OCI-LY7 (cell line): Measurements from ENCODE around the gene PACSIN2. TPM values are rescaled to one million over a fixed set of nuclear protein-coding genes. Genes with fewer than 3 reads are reported as not detected.

ENCODE experiments used
- BruUV-seq: library from RNA; stranded (reverse); fragments of 400-500 nt; replicated peaks from 2 replicates; lab custom pipeline; 2021; lab: Mats Ljungman, UMichigan
- CTCF ChIA-PET: fragments of 300-600 bp; sonication (Branson Sonifier 250); formaldehyde crosslinking; loops from one replicate; lab custom pipeline; 2022; ENCODE audit warnings: antibody characterized with exemption; ENCODE audit not compliant: unreplicated experiment; lab: Charles Lee
- POLR2A ChIA-PET: fragments of 300-600 bp; sonication (Branson Sonifier 250); formaldehyde crosslinking; loops from one replicate; lab custom pipeline; 2022; ENCODE audit warnings: antibody characterized with exemption; lab: Charles Lee
- DNase-seq: peaks from one replicate; pipeline ENCODE4 v3.0.0-alpha.2; 2015; ENCODE audit warnings: low spot score
- H2AFZ ChIP-seq: fragments of 200-600 bp; sonication (generic), shearing (Covaris generic); 2 replicates; pipeline ENCODE4 v1.6.1; 2014; ENCODE audit warnings: mild to moderate bottlenecking, antibody characterized with exemption, low read length, moderate library complexity
- H3K27ac ChIP-seq: fragments of 200-600 bp; sonication (generic); 2 replicates; pipeline ENCODE4 v1.5.1; 2014; ENCODE audit warnings: mixed run types, low read depth, mild to moderate bottlenecking, moderate library complexity, low read length, inconsistent platforms; ENCODE audit not compliant: poor library complexity, severe bottlenecking
- H3K36me3 ChIP-seq: fragments of 200-600 bp; sonication (generic); 2 replicates; pipeline ENCODE4 v1.6.1; 2014; ENCODE audit warnings: mild to moderate bottlenecking, antibody characterized with exemption, low read length, moderate library complexity, mixed read lengths; ENCODE audit not compliant: insufficient read depth
- H3K4me1 ChIP-seq: fragments of 200-600 bp; sonication (generic); 2 replicates; pipeline ENCODE4 v1.5.1; 2014; ENCODE audit warnings: mild to moderate bottlenecking, low read length; ENCODE audit not compliant: insufficient read depth, poor library complexity, severe bottlenecking
- H3K4me2 ChIP-seq: fragments of 200-600 bp; sonication (generic); 2 replicates; pipeline ENCODE4 v1.6.1; 2014; ENCODE audit warnings: mild to moderate bottlenecking, low read length
- H3K4me3 ChIP-seq: fragments of 200-600 bp; sonication (generic); 2 replicates; pipeline ENCODE4 v1.5.1; 2014; ENCODE audit warnings: mild to moderate bottlenecking, low read depth, low read length; ENCODE audit not compliant: poor library complexity, severe bottlenecking
- H3K79me2 ChIP-seq: fragments of 200-600 bp; sonication (generic); 2 replicates; pipeline ENCODE4 v1.6.1; 2016; ENCODE audit warnings: low read depth, mild to moderate bottlenecking, low read length, moderate library complexity, mixed read lengths; ENCODE audit not compliant: insufficient read depth
- H3K9me2 ChIP-seq: fragments of 200-600 bp; sonication (generic); 2 replicates; pipeline ENCODE4 v1.6.1; 2016; ENCODE audit warnings: mild to moderate bottlenecking, low read length, mixed read lengths; ENCODE audit not compliant: insufficient read depth
- H3K9me3 ChIP-seq: fragments of 200-600 bp; sonication (generic); 2 replicates; pipeline ENCODE4 v1.6.1; 2014; ENCODE audit warnings: mild to moderate bottlenecking, mixed run types, low read length, mixed read lengths
- H4K20me1 ChIP-seq: fragments of 200-600 bp; sonication (generic); 2 replicates; pipeline ENCODE4 v1.6.1; 2014; ENCODE audit warnings: mild to moderate bottlenecking, antibody characterized with exemption, low read length, moderate library complexity, mixed read lengths; ENCODE audit not compliant: insufficient read depth
- CTCF ChIP-seq: fragments of 200-600 bp; sonication (generic); conservative IDR thresholded peaks from 2 replicates; pipeline ENCODE4 v1.5.1; 2014; ENCODE audit warnings: mild to moderate bottlenecking, antibody characterized with exemption, low read length, moderate library complexity, mixed read lengths
- EZH2phosphoT487 ChIP-seq: fragments of 200-600 bp; sonication (generic); IDR thresholded peaks from 2 replicates; pipeline ENCODE4 v1.6.1; 2018; ENCODE audit warnings: low read depth, borderline replicate concordance, mild to moderate bottlenecking, mixed run types, antibody characterized with exemption, low read length, moderate library complexity, mixed read lengths
- intact Hi-C: fragments of 100-400 bp; cut with micrococcal nuclease; formaldehyde crosslinking; loops from one replicate; pipeline ENCODE4 v1.10.0; 2022; ENCODE audit not compliant: unreplicated experiment
- total RNA-seq, 2 experiments: library from RNA; depleted of rRNA in 1 of 2; stranded (reverse); fragments of >200 nt in 1 of 2; shearing (Covaris generic) in 1 of 2; gene quantifications; 2 replicates each; pipeline ENCODE4 v1.2.3, GENCODE V29; 2014 to 2022

PACSIN2 gene
- total RNA-seq, 2 experiments from 2014 or later, result 25.4 to 41.7 TPM

GRCh38 chr22:42976217-42976933 lies 38.6 kb downstream of the PACSIN2 start:
- no peak overlapping the region for H3K4me2 ChIP-seq
- CTCF ChIA-PET, result interaction anchor here (0.6 kb wide), 1 partner anchor 577 kb away, joined by 4 read pairs; no protein-coding TSS in a partner anchor
- DNase-seq, result no peak
- H3K79me2 ChIP-seq, result peaks cover 6% of the 10 kb centered on the region; the same call in 1 of the 2 replicates
- H3K4me3 ChIP-seq, result no peak overlapping the region
- no peaks in the 10 kb centered on the region; the same call in 1 of the 2 replicates for H4K20me1 ChIP-seq
- TF ChIP-seq CTCF (no peak), EZH2phosphoT487 (no peak)
- BruUV-seq, result no TSS peak
- no peaks in the 10 kb centered on the region for H3K9me2 ChIP-seq
- intact Hi-C loops, result no loop called here
- no peaks in the 10 kb centered on the region for H3K4me1 ChIP-seq
- H2AFZ ChIP-seq, result no peak overlapping the region
- H3K9me3 ChIP-seq, result no peaks in the 10 kb centered on the region
- H3K27ac ChIP-seq, result no peak overlapping the region
- H3K36me3 ChIP-seq, result no peaks in the 10 kb centered on the region
- POLR2A ChIA-PET, result no interaction called here

- TF ChIP-seq CTCF (no peak), EZH2phosphoT487 (no peak)
- Histone ChIP-seq H3K4me3 (no peak overlapping the region), H3K79me2 (peaks cover 6% of the 10 kb centered on the region; the same call in 1 of the 2 replicates), H3K27ac (no peak overlapping the region), H3K9me2 (no peaks in the 10 kb centered on the region), H3K9me3 (no peaks in the 10 kb centered on the region), H2AFZ (no peak overlapping the region), H3K4me1 (no peaks in the 10 kb centered on the region), H3K36me3 (peaks cover 3% of the 10 kb centered on the region), H4K20me1 (no peaks in the 10 kb centered on the region; the same call in 1 of the 2 replicates), H3K4me2 (no peak overlapping the region)
- BruUV-seq, result no TSS peak
- POLR2A ChIA-PET, result no interaction called here
- no peak for DNase-seq
- intact Hi-C loops, result no loop called here
- CTCF ChIA-PET, result no interaction called here
These were observed 40.7 kb downstream of the PACSIN2 start for GRCh38 chr22:42974223-42974622.

- no peak overlapping the region for H3K4me2 ChIP-seq
- no peaks in the 10 kb centered on the region for H3K9me2 ChIP-seq
- H3K4me1 ChIP-seq, result no peaks in the 10 kb centered on the region
- ChIA-PET POLR2A (no interaction called here), CTCF (no interaction called here)
- peaks cover 6% of the 10 kb centered on the region; the same call in 1 of the 2 replicates for H3K79me2 ChIP-seq
- no peak overlapping the region for H3K27ac ChIP-seq
- no peak for DNase-seq
- no peak overlapping the region for H3K4me3 ChIP-seq
- H2AFZ ChIP-seq, result no peak overlapping the region
- H3K36me3 ChIP-seq, result peaks cover 4% of the 10 kb centered on the region
- no peaks in the 10 kb centered on the region for H3K9me3 ChIP-seq
- no TSS peak for BruUV-seq
- intact Hi-C loops, result no loop called here
- H4K20me1 ChIP-seq, result no peaks in the 10 kb centered on the region; the same call in 1 of the 2 replicates
- TF ChIP-seq CTCF (no peak), EZH2phosphoT487 (no peak)
These were observed 41.4 kb downstream of the PACSIN2 start for GRCh38 chr22:42973536-42973881.
